Esophagus muscularis mucosa (tissue), 4 donors: Measurements from ENCODE around the gene KCNAB1. TPM values are rescaled to one million over a fixed set of nuclear protein-coding genes. Genes with fewer than 3 reads are reported as not detected.
A peak's percentile ranks its signal among the peaks of the same experiment; 100 is the strongest.
"Not testable (repeated sequence)": the region's sequence is repeated elsewhere in the genome, so short reads cannot be mapped to it uniquely, and the experiment has no call there.

Source experiments
- DNase-seq: peaks from one replicate; pipeline ENCODE4 v3.0.0-alpha.2; 2017; ENCODE audit errors: extremely low spot score
- H3K27ac ChIP-seq, 4 donors: fragments of 200-600 bp; sonication (generic); replicated peaks in 1 of 4; 1 replicate in 3 of 4; 2 replicates in 1 of 4; pipeline ENCODE4 v1.5.1; 2016 to 2019; ENCODE audit warnings: mild to moderate bottlenecking in 1 of 4
- H3K27me3 ChIP-seq, 4 donors: fragments of 200-600 bp; sonication (generic); one replicate each; pipeline versions ENCODE4 v1.5.1 to v1.6.0; 2016 to 2019
- H3K36me3 ChIP-seq, 4 donors: fragments of 200-600 bp; sonication (generic); one replicate each; pipeline ENCODE4 v1.5.1; 2016 to 2019
- H3K4me1 ChIP-seq, 4 donors: fragments of 200-600 bp; sonication (generic); one replicate each; pipeline ENCODE4 v1.5.1; 2016 to 2019
- H3K4me3 ChIP-seq, 4 donors: fragments of 200-600 bp; sonication (generic); 1 replicate in 2 of 4; 2 replicates in 2 of 4; pipeline ENCODE4 v1.5.1; 2016 to 2019; ENCODE audit warnings: mild to moderate bottlenecking in 4 of 4, moderate library complexity in 1 of 4
- H3K9me3 ChIP-seq, 4 donors: fragments of 200-600 bp; sonication (generic); 1 replicate in 3 of 4; 2 replicates in 1 of 4; pipeline ENCODE4 v1.5.1; 2016 to 2019
- CTCF ChIP-seq, 3 experiments: fragments of 200-600 bp in 2 of 3; fragments of 450-650 bp in 1 of 3; sonication (generic) in 2 of 3; IDR thresholded peaks; one replicate each; pipeline ENCODE4 v1.5.1; 2017 to 2019; ENCODE audit warnings: antibody characterized with exemption in 3 of 3, mild to moderate bottlenecking in 2 of 3, moderate library complexity in 1 of 3
- EP300 ChIP-seq: sonication (generic); formaldehyde crosslinking; IDR thresholded peaks from one replicate; pipeline ENCODE4 v1.6.1; 2017; ENCODE audit warnings: antibody characterized with exemption
- POLR2A ChIP-seq: fragments of 450-650 bp; IDR thresholded peaks from one replicate; pipeline ENCODE4 v1.6.1; 2017; ENCODE audit warnings: antibody characterized with exemption, moderate library complexity, mild to moderate bottlenecking, low read depth
- POLR2AphosphoS5 ChIP-seq, 2 donors: sonication (generic); formaldehyde crosslinking; IDR thresholded peaks; one replicate each; pipeline ENCODE4 v1.6.1; 2017; ENCODE audit warnings: antibody characterized with exemption in 2 of 2
- WGBS: methylation state at CpG from one replicate; pipeline ENCODE4 v1.1.5; 2018; 5-methylcytosine and 5-hydroxymethylcytosine counted together
- intact Hi-C: fragments of 100-400 bp; cut with DNase I; formaldehyde crosslinking; loops from one replicate; pipeline ENCODE4 v1.15.1; 2023
- total RNA-seq, 4 donors: library from RNA; depleted of rRNA; stranded (reverse); fragments of >200 nt; gene quantifications; one replicate each; pipeline versions ENCODE4 v1.1.0 to v1.2.1, GENCODE V29; 2016

KCNAB1 gene
- total RNA-seq: 1 to 10 TPM in 3 of 4 donors, under 1 TPM in 1; 0.83 to 5.9 (median 2.3) TPM

- TF ChIP-seq EP300: no peak
- no peak for TF ChIP-seq POLR2AphosphoS5 (IDR thresholded peaks at IDR 0.05)
- no peak for TF ChIP-seq POLR2A
- TF ChIP-seq CTCF (IDR thresholded peaks at IDR 0.05): no peak
- Histone ChIP-seq H3K4me1 (no peaks in the 10 kb centered on the region), H3K9me3 (no peaks in the 10 kb centered on the region), H3K4me3 (peak within 1 kb of the TSS in 1 of 4 donors; percentile 5), H3K27me3 (no peaks in the 10 kb centered on the region), H3K27ac (no peak within 1 kb of the TSS), H3K36me3 (no peaks in the 10 kb centered on the region)
- WGBS: 56% methylated on average over 18 of the region's 19 CpGs
- intact Hi-C loops: no loop called here
- peak; percentile 90 for DNase-seq
These were observed at the start of gene KCNAB1 for GRCh38 chr3:156120528-156121251. Gene KCNAB1, plus strand, starts transcription at chr3:156120578.

GRCh38 chr3:156071031-156071430 lies 49.3 kb upstream of the KCNAB1 start:
- Histone ChIP-seq H3K9me3 (no peaks in the 10 kb centered on the region), H3K27me3 (no peaks in the 10 kb centered on the region), H3K4me3 (no peak overlapping the region), H3K4me1 (no peaks in the 10 kb centered on the region), H3K27ac (no peak overlapping the region), H3K36me3 (no peaks in the 10 kb centered on the region)
- intact Hi-C loops: no loop called here
- 100% methylated on average over 1 of the region's 1 CpG for WGBS
- TF ChIP-seq EP300: no peak
- no peak for TF ChIP-seq POLR2AphosphoS5 (IDR thresholded peaks at IDR 0.05)
- TF ChIP-seq CTCF (IDR thresholded peaks at IDR 0.05): no peak
- no peak for TF ChIP-seq POLR2A
- no peak for DNase-seq

GRCh38 chr3:156072950-156073657 lies 47.3 kb upstream of the KCNAB1 start:
- intact Hi-C loops, DNase-seq, H3K4me3 ChIP-seq, H3K9me3 ChIP-seq, H3K27ac ChIP-seq, H3K36me3 ChIP-seq, H3K4me1 ChIP-seq, H3K27me3 ChIP-seq: not testable (repeated sequence)
- WGBS: 96% methylated on average over 23 of the region's 29 CpGs

- intact Hi-C loops: no loop called here
- Histone ChIP-seq H3K36me3 (no peaks in the 10 kb centered on the region), H3K27ac (no peak overlapping the region), H3K27me3 (no peaks in the 10 kb centered on the region), H3K4me3 (no peak overlapping the region), H3K4me1 (no peaks in the 10 kb centered on the region), H3K9me3 (no peaks in the 10 kb centered on the region)
- 53% methylated on average over 3 of the region's 3 CpGs for WGBS
- TF ChIP-seq EP300 (no peak), POLR2A (no peak), POLR2AphosphoS5 (IDR thresholded peaks at IDR 0.05) (no peak), CTCF (IDR thresholded peaks at IDR 0.05) (no peak)
- no peak for DNase-seq
These were observed 30.3 kb upstream of the KCNAB1 start for GRCh38 chr3:156090126-156090525.

- DNase-seq: no peak
- Histone ChIP-seq H3K4me3 (no peak overlapping the region), H3K27ac (no peak overlapping the region), H3K27me3 (no peaks in the 10 kb centered on the region), H3K36me3 (no peaks in the 10 kb centered on the region), H3K9me3 (no peaks in the 10 kb centered on the region), H3K4me1 (no peaks in the 10 kb centered on the region)
- WGBS: 49% methylated on average over 7 of the region's 7 CpGs
- intact Hi-C loops: no loop called here
- TF ChIP-seq EP300 (no peak), CTCF (IDR thresholded peaks at IDR 0.05) (no peak), POLR2AphosphoS5 (IDR thresholded peaks at IDR 0.05) (no peak), POLR2A (no peak)
These were observed 26.4 kb upstream of the KCNAB1 start for GRCh38 chr3:156093964-156094363.
